ENCODE data around the gene TEAD1. TPM values are rescaled to one million over a fixed set of nuclear protein-coding genes. Genes with fewer than 3 reads are reported as not detected.

TEAD1 gene
- total and polyA plus RNA-seq, 9 of the 15 experiments (the other 6 are each of a cell fraction or from before 2014, with no cell fraction given): 1.7 to 17.7 (median 10.8) TPM

- TF ChIP-seq FOXA3 (CRISPR knock-in tag; conservative IDR thresholded peaks at IDR 0.05 in 1 of 2, IDR thresholded peaks at IDR 0.05 in 1 of 2): 0 out of 4 replicates have a peak, but pooled peaks of 1 of the 2 experiments have one; percentile 2
- TF ChIP-seq POU5F1 (IDR thresholded peaks at IDR 0.05; ENCODE audit: borderline replicate concordance, low read depth, low read length, partially characterized antibody): no peak
- no peak for TF ChIP-seq MYC (IDR thresholded peaks at IDR 0.05; ENCODE audit: low read depth, low read length)
- no peak for TF ChIP-seq MYC (CRISPR knock-in tag; IDR thresholded peaks at IDR 0.05; ENCODE audit: borderline replicate concordance, low read depth)
- no peak for TF ChIP-seq SREBF1 (IDR thresholded peaks at IDR 0.05; ENCODE audit: borderline replicate concordance, low read depth, low read length)
- no peak for TF ChIP-seq JUN (IDR thresholded peaks at IDR 0.05; ENCODE audit: borderline replicate concordance, low read depth, low read length)
- no peak for TF ChIP-seq JUN (CRISPR knock-in tag; IDR thresholded peaks at IDR 0.05; ENCODE audit: borderline replicate concordance)
- no peak for TF ChIP-seq RFX1 (IDR thresholded peaks at IDR 0.05)
- TF ChIP-seq NFATC3 (IDR thresholded peaks at IDR 0.05): 0 out of 2 replicates have a peak, but pooled peaks have one; percentile 50
- no peak for TF ChIP-seq RBM39 (optimal IDR thresholded peaks at IDR 0.05; ENCODE audit: low read depth, low read length)
- TF ChIP-seq ARID2 (IDR thresholded peaks at IDR 0.05): no peak
- TF ChIP-seq CREB3 (tag; conservative IDR thresholded peaks at IDR 0.05; ENCODE audit: low read depth): no peak
- no peak for TF ChIP-seq FUS (optimal IDR thresholded peaks at IDR 0.05; ENCODE audit: low read depth, low read length)
- TF ChIP-seq TCF7L2 (IDR thresholded peaks at IDR 0.05; ENCODE audit: low read depth, low read length): no peak
- TF ChIP-seq TAF7 (tag; IDR thresholded peaks at IDR 0.05): 0 out of 2 replicates have a peak, but pooled peaks have one; percentile 55
- no peak for TF ChIP-seq ZNF280B (CRISPR knock-in tag; IDR thresholded peaks at IDR 0.05)
- no peak for TF ChIP-seq PCBP1 (IDR thresholded peaks at IDR 0.05; ENCODE audit: low read depth, low read length, poor library complexity, severe bottlenecking)
- no peak for TF ChIP-seq HMG20B (CRISPR knock-in tag; IDR thresholded peaks at IDR 0.05)
- no peak for TF ChIP-seq GTF2F1 (IDR thresholded peaks at IDR 0.05; ENCODE audit: low read depth, low read length)
- TF ChIP-seq ZNF445 (CRISPR knock-in tag; IDR thresholded peaks at IDR 0.05; ENCODE audit: low read depth): no peak
- TF ChIP-seq ZFX (CRISPR knock-in tag; IDR thresholded peaks at IDR 0.05): peak; percentile 58
- no peak for TF ChIP-seq RHOXF2B (CRISPR knock-in tag; conservative IDR thresholded peaks at IDR 0.05)
Observed at GRCh38 chr11:12827929-12828812, 153.9 kb downstream of the TEAD1 start (continued).
